ENCODE results near the gene UBE3A. TPM values are rescaled to one million over a fixed set of nuclear protein-coding genes. Genes with fewer than 3 reads are reported as not detected.

UBE3A gene
- total and polyA plus RNA-seq, 5 experiments from 2014 or later, result 106 to 146 (median 117) TPM

GRCh38 chr15:25392806-25393205, 46.0 kb downstream of the UBE3A start:
- DNase-seq, result no peak
- Mint-ChIP-seq H3K9me3 (peaks cover 0 to 44% (median 15%) of the 10 kb centered on the region in 9 donors), H3K27me3 (no peaks in the 10 kb centered on the region), H3K27ac (no peak overlapping the region), H3K36me3 (peaks cover 38 to 66% (median 61%) of the 10 kb centered on the region in 3 donors), H3K4me3 (no peak overlapping the region), H3K4me1 (peaks cover 22 to 46% (median 37%) of the 10 kb centered on the region in 4 donors)
- no peak for ATAC-seq
- POLR2A ChIA-PET, result no interaction called here

DNA sequence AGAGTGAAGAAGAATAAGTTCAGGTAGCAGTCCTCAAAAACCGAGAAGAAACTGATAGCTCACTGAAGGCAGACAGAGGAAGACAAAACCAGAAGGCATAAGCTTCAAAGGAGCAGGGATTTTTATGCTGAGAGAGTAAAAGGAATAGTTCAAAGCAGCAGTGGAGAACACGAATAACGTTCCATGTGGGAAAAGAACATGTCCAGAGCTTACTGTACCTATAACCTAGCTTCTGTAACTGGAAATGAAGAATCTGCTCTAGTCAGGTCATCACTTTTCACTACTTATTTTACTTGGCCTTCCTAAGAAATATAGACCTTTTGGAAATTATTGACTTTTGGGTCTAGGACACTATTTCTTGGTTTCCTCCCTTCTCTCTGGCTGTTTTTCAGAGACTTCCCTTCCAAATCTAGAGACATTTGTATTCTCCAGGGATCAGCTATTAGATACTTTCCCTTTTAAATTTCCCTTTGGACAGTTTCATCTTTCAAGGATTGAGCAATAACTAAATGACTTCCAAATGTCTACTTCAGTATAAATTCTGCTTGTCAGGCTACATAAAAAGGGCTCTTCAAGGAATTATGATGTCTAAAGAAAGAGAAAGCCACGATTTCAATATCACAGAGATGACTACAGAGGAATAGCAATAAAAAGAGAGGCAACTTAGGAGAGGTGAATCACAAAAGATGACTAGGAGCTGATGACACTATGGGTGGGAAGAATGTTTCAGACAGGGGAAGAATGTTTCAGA, 46.7 kb downstream of the UBE3A start:
- POLR2A ChIA-PET, result no interaction called here
- ATAC-seq (no peak), DNase-seq (no peak)
- no peak overlapping the region for H3K4me3 Mint-ChIP-seq
- peaks cover 42 to 66% (median 61%) of the 10 kb centered on the region in 3 donors for H3K36me3 Mint-ChIP-seq
- no peak overlapping the region for H3K27ac Mint-ChIP-seq
- H3K4me1 Mint-ChIP-seq, result peaks cover 15 to 40% (median 31%) of the 10 kb centered on the region in 4 donors
- H3K27me3 Mint-ChIP-seq, result no peaks in the 10 kb centered on the region
- peaks cover 0 to 44% (median 15%) of the 10 kb centered on the region in 9 donors for H3K9me3 Mint-ChIP-seq

GRCh38 chr15:25385986-25386385, 52.8 kb downstream of the UBE3A start:
- H3K27ac Mint-ChIP-seq, result peak overlapping the region in 1 of 10 donors; percentile 46
- H3K4me1 Mint-ChIP-seq, result peaks cover 13 to 40% (median 37%) of the 10 kb centered on the region in 4 donors
- POLR2A ChIA-PET, result no interaction called here

DNA sequence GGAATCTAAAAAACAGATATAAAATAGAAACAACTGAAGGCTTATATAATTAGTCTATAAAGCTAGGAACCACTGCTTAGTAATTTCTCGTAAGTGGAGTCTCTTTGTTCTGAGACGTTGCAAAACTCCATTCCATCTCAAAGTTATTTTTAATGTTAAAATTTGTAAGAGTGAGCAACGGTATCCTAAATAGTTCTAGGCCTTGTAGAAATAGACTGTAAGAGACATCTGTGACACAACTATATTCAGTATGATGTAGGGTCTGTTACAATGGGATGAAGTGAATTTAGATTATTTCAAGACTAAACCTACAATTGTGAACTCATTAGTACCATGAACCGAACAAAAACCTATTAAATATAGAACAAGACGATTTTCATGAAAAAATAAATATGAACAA, 57.2 kb downstream of the UBE3A start:
- POLR2A ChIA-PET, result no interaction called here
- no peaks in the 10 kb centered on the region for H3K27me3 Mint-ChIP-seq
- no peak for DNase-seq
- H3K9me3 Mint-ChIP-seq, result peaks cover 0 to 80% (median 27%) of the 10 kb centered on the region in 9 donors
- no peak overlapping the region for H3K27ac Mint-ChIP-seq
- peaks cover 55 to 93% (median 79%) of the 10 kb centered on the region in 3 donors for H3K36me3 Mint-ChIP-seq
- peaks cover 11 to 39% (median 20%) of the 10 kb centered on the region in 4 donors for H3K4me1 Mint-ChIP-seq
- no peak for ATAC-seq
- H3K4me3 Mint-ChIP-seq, result no peak overlapping the region

More at GRCh38 chr15:25385986-25386385, 52.8 kb downstream of the UBE3A start:
- Mint-ChIP-seq H3K36me3 (peaks cover 71 to 91% (median 87%) of the 10 kb centered on the region in 3 donors), H3K9me3 (peaks cover 0 to 86% (median 35%) of the 10 kb centered on the region in 9 donors), H3K27me3 (no peaks in the 10 kb centered on the region), H3K4me3 (no peak overlapping the region)
- DNase-seq (no peak), ATAC-seq (no peak)

DNA sequence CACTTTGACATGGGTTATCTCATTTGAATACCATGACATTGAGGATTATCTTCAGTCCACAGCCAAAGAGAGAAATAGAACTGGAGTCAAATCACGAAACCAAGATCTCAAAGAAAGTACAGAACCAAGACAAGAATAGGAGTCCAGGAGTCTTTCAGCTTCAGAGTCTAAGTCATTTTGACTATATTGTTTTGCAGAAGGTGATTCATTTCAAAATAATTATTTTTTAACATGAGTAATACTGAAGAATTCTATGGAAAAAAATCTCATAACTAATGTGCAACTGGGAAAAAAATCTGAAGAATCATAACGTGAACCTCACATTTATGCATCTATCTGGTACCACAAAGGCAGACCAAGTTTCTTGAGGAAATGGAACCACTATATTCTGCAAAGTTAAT, 60.3 kb downstream of the UBE3A start:
- no peak for ATAC-seq
- POLR2A ChIA-PET, result no interaction called here
- Mint-ChIP-seq H3K9me3 (peaks cover 0 to 59% (median 14%) of the 10 kb centered on the region in 9 donors), H3K27ac (no peak overlapping the region), H3K36me3 (peaks cover 48 to 93% (median 82%) of the 10 kb centered on the region in 3 donors), H3K4me1 (peaks cover 9 to 25% (median 15%) of the 10 kb centered on the region in 4 donors), H3K27me3 (no peaks in the 10 kb centered on the region), H3K4me3 (no peak overlapping the region)
- no peak for DNase-seq

DNA sequence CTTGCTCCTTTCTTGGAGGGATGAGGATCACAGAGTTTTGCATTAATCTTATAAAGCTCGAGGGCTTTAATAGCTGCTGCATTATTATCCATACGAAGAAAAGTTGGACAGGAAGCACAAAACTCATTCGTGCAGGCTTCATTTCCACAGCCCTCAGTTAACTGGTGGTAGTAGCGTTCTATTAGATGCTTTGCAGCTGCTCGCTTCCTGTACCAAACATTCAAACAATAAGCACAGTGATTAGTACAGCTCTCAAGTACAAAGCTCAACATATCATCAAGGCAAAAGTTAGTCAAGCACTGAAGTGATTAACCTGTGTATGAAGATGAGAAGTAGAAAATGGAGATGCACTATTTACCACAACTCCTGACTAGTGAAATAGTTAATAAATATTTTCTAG, 63.3 kb downstream of the UBE3A start:
- Mint-ChIP-seq H3K27ac (no peak overlapping the region), H3K4me3 (no peak overlapping the region), H3K9me3 (peaks cover 0 to 64% (median 6%) of the 10 kb centered on the region in 9 donors), H3K27me3 (no peaks in the 10 kb centered on the region), H3K36me3 (peaks cover 53 to 95% (median 87%) of the 10 kb centered on the region in 3 donors), H3K4me1 (peaks cover 6 to 20% (median 12%) of the 10 kb centered on the region in 4 donors)
- DNase-seq (no peak), ATAC-seq (no peak)
- POLR2A ChIA-PET, result no interaction called here

GRCh38 chr15:25374143-25374542, 64.7 kb downstream of the UBE3A start:
- peaks cover 53 to 94% (median 87%) of the 10 kb centered on the region in 3 donors for H3K36me3 Mint-ChIP-seq
- DNase-seq, result no peak
- ATAC-seq, result no peak
- H3K27ac Mint-ChIP-seq, result peak overlapping the region in 1 of 10 donors; percentile 28
- H3K27me3 Mint-ChIP-seq, result no peaks in the 10 kb centered on the region
- POLR2A ChIA-PET, result no interaction called here
- H3K9me3 Mint-ChIP-seq, result peaks cover 0 to 64% (median 7%) of the 10 kb centered on the region in 9 donors
- no peak overlapping the region for H3K4me3 Mint-ChIP-seq
- peaks cover 5 to 21% (median 13%) of the 10 kb centered on the region in 4 donors for H3K4me1 Mint-ChIP-seq

GRCh38 chr15:25372298-25372697, 66.5 kb downstream of the UBE3A start:
- H3K27me3 Mint-ChIP-seq, result no peaks in the 10 kb centered on the region
- POLR2A ChIA-PET, result no interaction called here
- peaks cover 51 to 91% (median 85%) of the 10 kb centered on the region in 3 donors for H3K36me3 Mint-ChIP-seq
- H3K4me1 Mint-ChIP-seq, result peaks cover 5 to 24% (median 10%) of the 10 kb centered on the region in 4 donors
- ATAC-seq (no peak), DNase-seq (no peak)
- H3K27ac Mint-ChIP-seq, result no peak overlapping the region
- H3K4me3 Mint-ChIP-seq, result no peak overlapping the region
- peaks cover 0 to 53% (median 7%) of the 10 kb centered on the region in 9 donors for H3K9me3 Mint-ChIP-seq

DNA sequence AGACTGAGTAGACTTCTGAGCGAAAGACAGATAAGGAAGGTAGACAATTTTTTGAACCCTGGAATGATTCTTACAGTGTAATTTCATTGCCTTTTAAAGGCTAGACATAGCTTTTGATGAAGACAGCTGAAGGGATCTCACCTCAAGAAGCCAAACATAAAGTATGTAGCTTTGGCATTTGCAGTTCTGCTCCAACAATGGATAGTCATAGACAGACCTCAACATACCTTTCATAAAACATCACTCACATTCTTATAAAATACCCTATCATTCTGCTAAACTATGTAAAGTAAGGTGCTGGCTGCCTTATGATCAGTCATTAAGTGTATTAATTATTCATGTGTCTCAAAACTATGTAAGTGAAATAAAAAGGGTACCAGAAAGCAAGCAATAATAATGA, 70.0 kb downstream of the UBE3A start:
- H3K27me3 Mint-ChIP-seq, result no peaks in the 10 kb centered on the region
- H3K27ac Mint-ChIP-seq, result peak overlapping the region in 1 of 10 donors; percentile 15

DNA sequence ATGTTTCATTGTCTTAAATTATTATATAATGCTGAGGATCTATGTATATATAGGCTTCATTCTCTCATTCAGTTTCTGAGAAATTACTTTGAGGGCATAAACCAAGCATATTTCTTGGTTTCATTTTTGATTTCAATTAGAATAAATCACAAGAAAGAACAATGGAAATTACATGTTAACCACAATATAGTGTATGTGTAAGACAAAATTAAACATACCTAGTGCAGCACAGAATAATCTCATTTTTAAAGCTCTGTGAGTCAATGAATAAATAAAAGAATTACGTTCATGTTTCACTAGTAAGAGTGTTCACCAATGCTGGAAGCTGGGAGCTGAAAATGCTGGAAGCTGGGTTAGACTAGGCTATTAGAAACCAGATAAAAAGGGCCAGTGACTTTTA, 72.8 kb downstream of the UBE3A start:
- Mint-ChIP-seq H3K27me3 (no peaks in the 10 kb centered on the region), H3K36me3 (peaks cover 23 to 59% (median 58%) of the 10 kb centered on the region in 3 donors), H3K4me3 (no peak overlapping the region), H3K9me3 (peaks cover 0 to 40% (median 3%) of the 10 kb centered on the region in 9 donors), H3K4me1 (peaks cover 5 to 28% (median 16%) of the 10 kb centered on the region in 4 donors), H3K27ac (no peak overlapping the region)
- POLR2A ChIA-PET, result no interaction called here
- DNase-seq (no peak), ATAC-seq (no peak)

More for the DNA sequence above, 70.0 kb downstream of the UBE3A start:
- no peak for ATAC-seq
- Mint-ChIP-seq H3K4me3 (no peak overlapping the region), H3K9me3 (peaks cover 0 to 49% (median 7%) of the 10 kb centered on the region in 9 donors), H3K36me3 (peaks cover 41 to 74% (median 70%) of the 10 kb centered on the region in 3 donors), H3K4me1 (peaks cover 8 to 29% (median 18%) of the 10 kb centered on the region in 4 donors)
- DNase-seq, result no peak
- POLR2A ChIA-PET, result no interaction called here

DNA sequence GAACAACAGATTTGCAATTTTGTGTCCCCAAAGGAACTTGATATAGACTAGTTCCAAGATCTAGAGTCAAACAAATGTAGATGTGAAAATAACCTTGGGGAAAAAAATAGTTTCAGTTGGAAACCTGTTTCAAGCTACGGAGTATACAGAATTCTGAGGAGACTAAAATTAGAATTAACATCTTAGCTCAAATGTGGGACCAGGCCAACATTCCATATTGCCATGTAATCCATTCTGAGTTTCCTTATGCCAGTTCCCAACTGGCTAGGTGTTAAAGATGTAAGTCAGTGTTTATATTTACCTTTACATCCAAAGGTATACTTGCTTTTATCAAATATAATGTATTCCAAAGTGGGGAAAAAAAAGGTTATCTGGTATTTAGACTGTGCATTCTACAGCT, 76.3 kb downstream of the UBE3A start:
- Mint-ChIP-seq H3K4me3 (no peak overlapping the region), H3K27ac (no peak overlapping the region), H3K36me3 (peaks cover 9 to 58% (median 58%) of the 10 kb centered on the region in 3 donors), H3K9me3 (peaks cover 0 to 28% (median 0%) of the 10 kb centered on the region in 9 donors), H3K4me1 (peaks cover 3 to 21% (median 9%) of the 10 kb centered on the region in 4 donors), H3K27me3 (no peaks in the 10 kb centered on the region)
- POLR2A ChIA-PET, result no interaction called here
- no peak for ATAC-seq
- no peak for DNase-seq

- no peak overlapping the region for H3K4me3 Mint-ChIP-seq
- no peak overlapping the region for H3K27ac Mint-ChIP-seq
- H3K27me3 Mint-ChIP-seq, result no peaks in the 10 kb centered on the region
- peaks cover 0 to 7% (median 6%) of the 10 kb centered on the region in 4 donors for H3K4me1 Mint-ChIP-seq
- no peak for ATAC-seq
- POLR2A ChIA-PET, result no interaction called here
- peaks cover 2 to 61% (median 26%) of the 10 kb centered on the region in 9 donors for H3K9me3 Mint-ChIP-seq
- DNase-seq, result no peak
- peaks cover 63 to 96% (median 81%) of the 10 kb centered on the region in 3 donors for H3K36me3 Mint-ChIP-seq
Observed at GRCh38 chr15:25347707-25348106, 91.1 kb downstream of the UBE3A start.

DNA sequence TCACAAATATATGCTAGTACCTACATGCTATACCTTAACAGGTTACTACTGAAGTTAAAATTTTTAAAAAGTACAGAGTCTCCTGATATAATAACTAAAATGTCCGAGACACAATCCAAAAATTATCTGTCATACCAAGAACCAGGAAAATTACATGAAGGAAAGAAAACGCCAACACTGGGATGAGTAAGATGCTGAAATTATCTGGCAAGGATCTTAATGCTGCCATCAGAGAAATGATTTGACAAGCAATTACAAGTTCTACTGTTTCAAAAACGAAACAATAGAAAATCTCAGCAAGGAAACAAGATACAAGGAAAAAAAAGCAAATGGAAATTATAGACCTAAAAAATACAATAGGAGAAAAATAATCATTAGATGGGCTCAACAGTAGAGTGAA, 92.5 kb downstream of the UBE3A start:
- Mint-ChIP-seq H3K4me1 (peaks cover 0 to 11% (median 7%) of the 10 kb centered on the region in 4 donors), H3K27me3 (no peaks in the 10 kb centered on the region), H3K36me3 (peaks cover 70 to 93% (median 82%) of the 10 kb centered on the region in 3 donors), H3K27ac (no peak overlapping the region), H3K4me3 (no peak overlapping the region), H3K9me3 (peaks cover 2 to 66% (median 26%) of the 10 kb centered on the region in 9 donors)
- DNase-seq (no peak), ATAC-seq (no peak)
- POLR2A ChIA-PET, result no interaction called here
